Activated naive CD4-positive, alpha-beta T cell (primary cell): ENCODE data around the gene ARHGAP8.
A peak's percentile ranks its signal among the peaks of the same experiment; 100 is the strongest.

ENCODE experiments used
- DNase-seq, 4 experiments: peaks; one replicate each; lab custom pipeline; 2025; lab: John Stamatoyannopoulos, UW

ARHGAP8 gene

DNA sequence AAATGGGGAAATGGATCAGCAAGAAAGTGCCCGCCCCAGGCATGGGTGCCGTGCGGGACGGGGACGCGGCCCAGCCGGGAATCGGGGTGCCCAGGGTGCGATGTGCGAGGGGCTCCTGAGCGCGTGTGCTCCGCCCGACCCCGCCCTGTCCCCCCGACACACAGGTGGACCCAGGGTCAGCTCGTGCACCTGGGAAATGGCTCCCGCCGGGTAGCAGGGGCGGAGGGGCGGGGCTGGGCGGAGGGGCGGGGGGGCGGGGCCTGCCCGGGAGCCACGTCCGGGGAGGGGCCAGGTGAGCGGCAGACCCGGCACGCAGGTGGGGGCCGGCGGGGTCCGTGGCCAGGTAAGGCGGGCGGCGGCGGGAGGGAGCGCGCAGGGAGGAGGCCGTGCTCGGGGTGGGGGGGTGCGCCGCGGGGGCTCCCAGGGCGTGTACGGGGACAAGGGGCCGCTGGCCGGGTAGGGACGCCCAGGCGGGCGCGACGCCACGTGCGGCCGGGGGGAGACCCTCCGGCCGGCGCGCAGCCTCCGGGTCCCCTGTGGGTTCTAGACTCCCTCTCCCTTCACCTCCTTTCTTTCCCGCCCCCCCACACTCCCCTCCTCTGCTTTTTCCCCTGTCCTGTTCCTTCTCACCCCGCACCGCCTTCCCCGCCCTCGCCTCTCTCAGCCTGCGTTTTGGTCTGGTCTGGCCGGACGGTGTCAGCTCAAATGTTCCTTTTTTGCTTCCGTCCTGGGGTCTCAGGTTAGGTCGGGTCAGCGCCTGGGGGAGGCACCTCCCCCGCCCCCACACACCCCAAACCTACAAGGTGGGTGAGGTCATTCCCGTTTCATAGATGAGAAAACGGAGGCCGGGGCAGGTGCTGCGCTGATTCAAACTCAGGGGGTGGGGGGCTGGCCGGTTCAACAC lies at the start of gene ARHGAP8:
TSS of gene ARHGAP8 (plus strand) at position 291 of the 904 bp plus-strand sequence. CDS start 33,953 bp downstream, outside the sequence.
- DNase-seq = peak in 1 of 4 experiments; percentile 37

DNA sequence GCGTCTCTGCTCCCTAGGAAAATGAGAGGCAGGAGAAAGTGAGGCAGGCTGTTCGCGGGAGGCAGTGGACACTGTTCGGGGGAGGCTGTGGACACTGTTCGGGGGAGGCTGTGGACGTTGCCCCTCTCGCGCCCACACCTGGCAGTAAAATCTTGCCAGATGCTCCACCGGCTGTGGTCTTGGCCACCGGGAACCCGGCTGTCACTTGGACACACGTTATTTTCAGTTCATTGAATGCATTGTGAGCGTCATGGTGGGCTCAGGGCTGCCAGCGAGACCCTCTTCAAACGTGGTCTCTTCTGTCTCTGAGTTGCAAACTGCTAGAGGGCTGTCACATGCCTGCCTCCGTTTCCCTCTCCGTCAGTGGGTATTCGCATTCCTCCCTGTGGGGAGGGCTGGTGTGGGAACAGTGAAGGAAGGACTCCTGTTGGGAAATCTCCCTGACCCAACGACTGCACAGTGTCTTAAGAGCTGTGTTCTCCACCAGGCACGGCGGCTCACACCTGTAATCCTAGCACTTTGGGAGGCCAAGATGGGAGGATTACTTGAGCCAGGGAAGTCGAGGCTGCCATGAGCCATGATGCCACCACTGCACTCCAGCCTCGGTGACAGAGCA lies 49.0 kb upstream of the ARHGAP8 start:
- DNase-seq = no peak

DNA sequence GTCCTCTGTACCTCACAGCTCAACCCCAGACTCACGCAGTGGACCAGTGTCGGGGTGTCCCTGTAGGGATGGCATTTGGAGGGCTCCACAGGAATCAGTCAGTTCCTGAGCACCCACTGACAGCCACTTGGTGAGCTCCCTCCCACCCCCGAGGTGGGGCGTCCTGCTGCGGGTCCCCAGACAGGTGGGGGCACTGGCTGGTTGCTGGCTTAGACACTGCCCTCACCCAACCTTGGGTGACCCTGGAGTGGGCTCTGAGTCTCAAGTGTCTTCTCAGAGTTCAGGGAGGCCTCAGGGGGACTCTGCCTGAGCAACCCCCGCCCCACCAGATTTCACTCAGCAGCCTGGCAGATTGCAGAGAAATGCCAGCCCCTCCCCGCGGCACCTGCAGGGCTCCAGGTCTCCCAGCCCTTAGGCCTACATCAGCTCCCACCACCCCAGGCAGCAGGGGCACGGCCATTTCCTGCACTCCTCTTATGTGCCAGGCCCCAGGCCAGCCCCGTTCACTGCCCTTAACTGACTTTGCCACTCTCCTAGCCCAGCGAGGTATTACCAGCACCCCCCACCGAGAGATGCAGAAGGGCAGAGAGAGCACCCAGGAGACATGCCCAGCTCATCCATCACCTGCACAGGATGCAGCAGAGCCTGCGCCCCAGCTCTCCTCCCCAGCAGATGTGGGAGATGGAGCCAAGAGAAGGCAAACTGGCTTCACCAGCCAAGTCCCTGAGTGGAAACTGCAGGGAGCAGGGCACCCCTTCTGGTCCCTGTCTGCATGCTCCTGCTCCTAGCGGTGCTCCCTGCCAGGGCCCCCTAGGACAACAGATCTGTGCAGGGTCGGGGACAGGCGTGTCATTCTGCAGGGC lies 48.0 kb upstream of the ARHGAP8 start:
- DNase-seq = no peak

DNA sequence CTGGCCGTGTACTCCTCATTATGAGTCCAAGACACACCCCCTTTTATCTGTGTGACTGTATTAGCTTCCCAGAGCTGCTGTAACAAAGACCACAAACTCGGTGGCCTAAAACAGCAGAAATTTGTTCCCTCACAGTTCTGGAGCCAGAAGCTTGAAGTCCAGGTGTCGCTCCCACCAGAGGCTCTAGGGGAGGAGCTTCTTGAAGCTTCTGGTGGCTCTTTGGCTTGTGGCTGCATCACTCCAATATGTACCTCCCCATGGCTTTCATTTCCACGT lies 47.4 kb upstream of the ARHGAP8 start:
- DNase-seq = no peak

DNA sequence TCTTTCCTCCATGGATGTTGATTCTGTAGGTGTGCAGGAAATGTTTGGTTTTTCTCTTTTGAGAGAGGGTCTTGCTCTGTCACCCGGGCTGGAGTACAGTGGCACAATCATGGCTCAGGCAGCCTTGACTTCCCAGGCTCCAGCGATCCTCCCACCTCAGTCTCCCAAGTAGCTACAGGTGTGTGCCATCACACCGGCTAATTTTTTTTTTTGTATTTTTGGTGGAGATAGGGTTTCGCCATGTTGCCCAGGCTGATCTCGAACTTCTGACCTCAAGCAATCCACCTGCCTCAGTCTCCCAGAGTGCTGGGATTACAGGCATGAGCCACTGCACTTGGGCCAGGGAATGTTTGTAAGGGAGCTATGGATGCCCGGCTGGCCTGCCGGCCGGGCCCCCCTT lies 45.9 kb upstream of the ARHGAP8 start:
- no peak for DNase-seq

DNA sequence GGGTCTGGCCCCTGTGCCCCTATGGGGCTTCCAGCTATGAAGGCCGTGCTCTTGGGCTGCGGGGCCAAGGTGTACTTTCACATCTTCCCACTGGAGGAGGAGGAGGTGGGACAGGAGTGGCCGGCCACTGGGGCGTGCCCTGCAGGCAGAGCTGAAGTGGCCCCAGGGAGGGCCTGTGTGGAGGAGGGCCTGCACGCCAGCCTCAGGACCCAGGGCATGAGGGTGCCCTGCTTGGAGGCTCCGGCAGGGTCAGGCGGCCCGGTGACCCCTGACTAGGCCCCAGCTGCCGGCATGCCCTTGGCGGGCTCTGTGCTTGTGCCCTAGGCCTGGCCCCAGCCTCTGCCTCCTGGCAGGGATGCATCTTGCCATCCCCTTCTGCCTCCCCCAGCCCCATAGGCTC lies 45.2 kb upstream of the ARHGAP8 start:
- DNase-seq = no peak

DNA sequence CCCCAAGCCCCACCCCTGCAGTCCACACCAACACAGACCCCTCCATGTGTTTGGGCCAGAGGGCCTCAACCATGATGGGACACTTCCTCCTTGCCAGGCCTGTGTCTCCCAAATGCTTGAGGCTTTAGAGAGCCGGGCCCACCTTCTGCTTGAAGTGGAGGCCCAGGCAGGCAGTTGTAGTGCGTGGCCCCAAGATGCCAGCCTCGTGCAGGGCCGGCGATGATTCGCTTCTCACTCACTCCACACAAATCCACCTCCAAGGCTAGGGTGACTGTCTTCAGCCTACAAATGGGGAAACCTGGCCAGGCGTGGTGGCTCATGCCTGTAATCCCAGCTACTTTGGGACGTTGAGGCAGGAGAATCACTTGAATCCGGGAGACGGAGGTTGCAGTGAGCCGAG lies 44.6 kb upstream of the ARHGAP8 start:
- no peak for DNase-seq

DNA sequence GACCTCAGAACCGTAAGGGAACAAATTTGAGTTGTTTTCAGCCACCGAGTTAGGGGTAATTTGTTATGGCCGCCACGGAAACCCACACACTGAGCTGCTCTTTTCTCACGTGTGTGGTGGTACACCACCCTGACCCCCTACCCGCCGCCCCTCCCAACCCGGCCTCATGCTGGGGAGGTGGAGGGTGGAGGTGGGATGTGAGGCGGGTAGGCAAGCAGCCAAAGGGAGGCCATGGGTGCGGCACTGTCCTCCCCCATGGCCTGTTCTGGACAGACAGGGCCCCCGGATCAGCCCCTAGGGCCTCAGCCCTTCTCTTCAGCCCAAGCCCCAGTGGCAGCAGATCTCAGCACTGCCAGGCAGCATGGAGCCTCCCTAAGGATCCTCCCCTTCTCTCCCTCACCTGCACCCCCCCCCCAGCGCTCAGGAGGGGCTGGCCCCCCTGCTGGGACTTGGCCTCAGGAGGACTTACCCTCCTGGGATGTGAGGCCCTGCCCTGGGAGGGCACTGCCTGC lies 42.4 kb upstream of the ARHGAP8 start:
- DNase-seq = no peak

DNA sequence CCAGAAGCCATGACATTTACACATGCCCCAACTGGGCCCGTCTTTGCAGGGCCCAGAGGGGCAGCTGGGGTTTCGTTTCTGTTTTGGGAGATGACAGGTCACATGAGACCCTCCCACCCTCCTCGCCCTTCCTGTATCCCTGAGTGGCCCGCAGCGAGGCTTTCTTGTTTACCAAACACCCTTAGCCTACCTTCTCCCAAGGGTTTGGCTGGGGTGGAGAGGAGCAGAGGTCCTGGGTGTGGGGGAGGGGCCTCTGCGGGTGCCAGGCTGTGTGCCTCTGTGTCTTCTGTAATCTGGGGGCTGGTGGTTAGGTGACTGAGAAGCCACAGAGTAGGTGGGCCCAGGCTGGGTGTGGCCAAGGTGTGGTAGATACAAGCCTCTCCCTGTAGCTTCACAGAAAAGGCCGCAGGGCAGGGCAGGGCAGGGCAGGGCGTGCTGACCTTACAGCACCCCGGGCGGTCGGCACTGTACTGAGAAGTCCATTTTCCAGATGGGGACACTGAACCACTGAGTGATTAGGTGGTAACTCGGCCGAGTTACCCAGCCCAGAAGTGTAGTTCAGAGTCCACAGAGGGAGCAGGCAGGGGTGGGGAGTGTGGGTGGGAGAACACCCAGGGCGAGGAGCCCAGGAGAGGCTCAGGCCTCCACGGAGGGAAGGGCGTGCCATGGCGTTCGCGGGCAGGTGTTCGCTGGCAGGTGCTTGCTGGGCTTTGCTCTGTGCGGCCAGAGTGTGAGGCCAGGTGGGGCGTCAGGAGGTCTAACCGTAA lies 41.7 kb upstream of the ARHGAP8 start:
- no peak for DNase-seq

DNA sequence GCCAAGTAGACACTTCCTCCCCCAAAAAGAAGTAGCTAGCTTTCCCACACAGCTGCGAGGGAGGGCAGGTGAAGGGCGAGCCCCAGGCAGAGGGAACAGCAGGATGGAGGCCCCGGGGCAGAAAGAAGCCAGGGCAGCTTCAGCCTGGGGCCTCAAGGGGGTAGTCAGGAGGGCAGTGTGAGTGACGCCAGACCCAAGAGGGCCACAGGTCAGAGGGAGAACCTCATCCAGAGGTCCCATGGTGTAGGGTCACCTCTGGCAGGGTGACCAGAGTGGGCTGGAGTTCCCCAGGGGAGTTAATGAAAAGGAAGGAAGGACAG lies 41.2 kb upstream of the ARHGAP8 start:
- no peak for DNase-seq

DNA sequence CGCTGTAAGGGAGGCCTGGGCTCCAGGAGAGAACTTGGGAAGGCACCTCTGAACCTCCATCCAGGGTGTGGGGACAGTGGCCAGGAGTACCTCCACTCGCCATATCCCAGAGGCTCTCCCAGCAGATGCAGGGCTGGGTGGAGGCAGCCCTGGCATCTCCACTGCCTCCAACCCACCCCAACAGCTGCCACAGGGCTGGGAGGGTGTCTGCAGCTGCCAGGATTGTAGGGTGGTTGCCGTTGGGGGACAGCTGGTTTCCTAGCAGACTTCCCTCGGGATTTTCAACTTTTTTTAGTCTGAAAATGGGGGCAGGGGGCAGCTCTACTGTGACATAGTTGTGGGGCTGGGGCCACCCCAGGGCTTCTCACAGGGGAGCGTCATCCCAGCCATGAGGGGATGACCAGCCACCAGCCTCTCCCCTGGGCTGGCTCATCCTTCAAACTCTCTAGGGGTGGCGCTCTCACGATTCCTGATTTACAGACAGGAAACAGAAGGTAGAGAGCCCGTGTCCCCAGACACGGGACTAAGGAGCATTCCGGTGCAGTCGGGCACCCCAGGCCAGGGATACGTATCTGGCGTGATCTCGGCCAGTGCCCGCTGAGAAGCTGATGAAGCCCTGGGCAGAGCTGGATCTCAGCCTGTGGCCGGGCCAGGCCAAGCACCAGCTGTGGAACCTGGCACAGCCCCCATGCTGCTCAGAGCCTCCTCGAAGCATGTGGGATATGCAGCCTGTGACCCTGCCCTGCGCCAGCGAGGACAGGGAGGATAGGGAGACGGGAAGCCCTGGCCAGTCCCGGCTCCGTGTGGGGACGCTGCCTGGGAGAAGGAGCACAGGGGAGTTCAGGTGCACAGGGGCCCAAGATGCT lies 40.5 kb upstream of the ARHGAP8 start:
- no peak for DNase-seq

DNA sequence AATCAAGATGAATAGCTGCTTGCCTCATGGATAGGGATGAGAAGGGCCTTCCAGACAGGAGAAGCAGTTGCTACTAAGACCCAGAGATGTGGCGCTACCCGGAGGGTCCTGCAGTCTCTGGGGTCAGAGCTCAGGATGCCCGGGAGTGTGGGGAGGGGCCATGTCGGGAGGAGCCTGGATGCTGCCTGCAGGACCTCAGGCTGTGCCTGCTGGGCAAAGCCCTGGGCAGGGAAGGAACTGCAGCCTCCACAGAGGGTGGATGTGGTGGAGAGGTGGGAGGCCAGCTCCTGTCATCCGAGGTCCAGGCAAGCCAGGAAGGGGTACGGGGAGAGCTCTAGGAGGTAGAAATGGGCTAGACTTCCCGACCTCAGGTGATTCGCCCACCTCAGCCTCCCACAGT lies 39.4 kb upstream of the ARHGAP8 start:
- DNase-seq = no peak

DNA sequence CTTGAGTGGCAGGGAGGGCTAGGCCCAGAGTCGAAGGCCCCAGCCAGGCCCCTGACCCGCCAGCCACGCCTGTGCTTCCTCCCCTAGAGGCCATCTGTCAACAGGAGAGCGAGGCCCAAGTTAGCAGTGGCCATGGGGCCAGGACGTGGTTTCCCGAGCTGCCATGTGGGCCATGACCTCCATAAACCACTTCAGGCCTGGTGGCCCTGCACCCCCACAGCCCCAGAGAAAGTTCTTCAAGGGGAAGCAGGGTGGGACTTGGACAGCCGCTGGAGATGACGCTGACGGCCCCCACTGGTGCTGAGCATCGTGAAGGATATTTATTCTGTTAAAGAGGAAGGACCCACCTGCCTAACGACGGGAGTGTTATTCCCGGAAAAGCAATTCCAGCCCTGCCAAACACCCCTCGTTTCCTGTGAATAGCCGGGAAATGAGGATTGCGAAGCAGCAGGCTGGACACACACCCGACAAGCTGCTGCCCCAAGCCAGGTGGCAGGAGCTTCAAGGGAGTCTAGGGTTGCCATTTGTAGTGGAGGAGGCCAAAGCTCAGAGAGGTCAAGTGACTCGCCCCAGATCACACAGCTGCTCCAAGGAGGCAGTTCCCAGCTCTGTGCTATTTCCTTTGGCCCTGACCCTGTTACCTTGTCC lies 37.5 kb upstream of the ARHGAP8 start:
- no peak for DNase-seq

DNA sequence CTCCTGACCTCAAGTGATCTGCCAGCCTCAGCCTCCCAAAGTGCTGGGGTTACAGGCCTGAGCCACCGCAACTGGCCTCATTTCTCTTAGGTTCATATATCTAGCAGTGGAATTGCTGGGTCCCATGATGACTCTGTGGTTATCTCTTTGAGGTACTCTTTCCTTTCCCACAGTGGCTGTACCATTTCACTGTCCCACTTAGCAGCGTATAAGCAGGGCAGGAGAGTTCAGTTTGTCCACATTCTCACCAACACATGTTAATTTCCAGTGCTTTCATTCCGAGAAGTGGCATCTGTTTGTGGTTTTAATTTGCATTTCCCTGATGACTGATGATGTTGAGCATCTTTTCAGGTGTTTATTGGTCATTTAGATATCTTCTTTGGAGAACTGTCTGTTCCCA lies 34.0 kb upstream of the ARHGAP8 start:
- no peak for DNase-seq

DNA sequence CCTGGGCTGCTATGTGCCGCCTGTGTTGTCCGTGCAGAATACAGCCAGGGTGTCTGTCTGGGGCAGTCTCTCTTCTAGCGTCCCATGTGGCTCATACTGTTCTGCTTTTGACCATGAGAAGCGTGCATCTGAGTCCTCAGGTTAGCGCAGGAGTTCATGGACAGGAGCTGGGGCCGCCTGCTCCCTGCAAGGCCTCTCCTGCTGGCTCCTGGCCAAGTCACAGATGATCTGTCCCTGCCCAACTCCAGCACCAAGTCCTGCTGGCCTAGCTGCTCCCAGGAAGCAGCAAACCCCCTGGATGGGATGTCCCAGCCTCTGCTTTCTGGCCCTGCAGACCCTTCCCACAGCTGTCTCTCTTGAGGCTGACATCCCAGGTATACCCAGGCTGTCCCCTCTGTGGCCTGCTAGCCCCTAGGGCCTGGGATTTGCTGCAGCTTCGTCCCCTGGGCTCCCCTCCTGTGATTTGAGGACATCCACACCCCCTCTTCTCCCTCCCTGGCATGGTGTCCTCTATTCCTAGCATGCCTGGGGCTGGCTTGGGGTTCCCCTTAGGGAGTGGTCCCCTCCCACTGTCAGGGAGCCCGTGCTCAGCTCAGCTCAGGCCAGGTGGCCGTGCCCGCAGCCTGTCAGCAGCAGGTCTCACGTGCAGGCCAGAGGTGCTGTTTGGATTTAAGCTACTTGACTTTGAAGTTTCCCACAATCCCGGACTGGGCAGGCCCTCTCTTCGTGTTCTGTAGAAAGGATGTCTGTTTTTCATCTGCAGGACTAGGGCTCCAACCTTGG lies 32.6 kb upstream of the ARHGAP8 start:
- DNase-seq = no peak

DNA sequence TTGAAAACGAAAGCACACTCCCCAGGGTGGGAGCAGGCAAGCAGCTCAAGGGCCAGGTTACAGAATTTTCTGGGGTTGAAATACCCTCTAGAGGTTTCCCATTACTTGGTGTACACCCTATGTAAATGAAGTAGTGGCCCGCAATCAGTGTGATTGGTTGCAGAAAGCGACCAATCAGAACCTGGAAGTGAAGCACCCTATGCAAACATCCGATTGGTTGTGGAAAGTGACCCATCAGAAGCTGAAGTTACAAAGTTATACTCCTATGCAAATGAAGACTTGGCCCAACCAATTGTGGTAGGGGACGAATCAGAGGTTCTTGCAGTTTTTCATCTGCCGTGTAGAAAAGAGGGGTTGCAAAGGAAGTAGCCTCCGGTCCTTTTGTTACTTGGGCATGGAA lies 31.2 kb upstream of the ARHGAP8 start:
- DNase-seq = no peak

DNA sequence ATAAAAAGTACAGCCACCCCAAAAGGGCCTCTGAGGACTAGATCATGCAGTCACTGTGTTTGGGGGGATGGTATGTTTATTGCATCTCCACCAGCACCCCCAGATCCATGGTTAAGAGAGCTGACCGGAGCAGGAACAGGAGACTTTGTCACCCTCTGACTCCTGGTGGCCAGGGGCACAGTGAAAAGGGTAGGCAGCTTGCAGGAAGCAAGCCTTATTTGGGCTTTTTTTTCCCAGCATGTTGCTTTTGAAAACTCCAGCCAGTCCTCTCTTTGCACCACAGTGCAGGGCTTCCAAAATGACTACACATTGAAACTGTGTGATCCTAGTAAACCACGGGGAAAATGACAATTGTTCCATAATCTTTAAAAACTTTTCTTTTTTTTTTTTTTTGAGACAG lies 29.8 kb upstream of the ARHGAP8 start:
- no peak for DNase-seq

DNA sequence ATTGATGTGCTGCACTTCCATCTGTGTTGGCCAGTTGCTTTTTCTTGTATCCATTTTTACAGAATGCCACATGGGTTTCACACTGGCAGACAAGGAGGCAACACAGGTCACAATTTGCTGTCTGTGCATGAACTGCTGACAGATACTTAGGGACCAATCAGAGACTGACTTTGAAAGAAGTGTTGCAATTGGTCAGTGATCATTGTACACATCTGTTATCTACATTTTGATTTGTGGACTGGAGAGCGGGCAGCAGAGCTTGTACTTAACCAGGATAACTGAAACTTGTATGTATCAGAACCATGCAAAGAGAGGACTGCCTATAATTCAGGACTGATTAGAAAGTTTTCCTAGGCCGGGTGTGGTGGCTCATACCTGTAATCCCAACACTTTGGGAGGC lies 28.6 kb upstream of the ARHGAP8 start:
- DNase-seq = no peak

DNA sequence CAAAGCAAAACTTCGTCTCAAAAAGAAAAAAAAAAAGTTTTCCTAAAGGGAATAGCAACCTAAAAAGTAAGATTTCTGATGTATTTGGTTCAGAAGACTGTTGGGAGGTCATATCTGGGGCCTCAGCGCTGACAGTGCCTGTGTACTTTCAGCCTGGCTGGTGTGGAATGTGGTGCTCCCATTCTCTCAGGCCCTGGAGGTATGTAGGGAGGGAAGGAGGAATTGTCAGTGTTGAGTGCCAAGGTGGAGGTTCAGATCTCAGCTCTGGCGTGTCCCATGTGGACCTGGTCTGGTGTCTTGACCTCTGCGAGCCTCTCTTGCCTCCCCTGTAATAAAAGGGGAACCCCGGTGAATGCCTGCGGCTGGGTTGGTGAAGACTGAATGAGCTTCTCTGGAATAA lies 28.0 kb upstream of the ARHGAP8 start:
- DNase-seq = no peak

DNA sequence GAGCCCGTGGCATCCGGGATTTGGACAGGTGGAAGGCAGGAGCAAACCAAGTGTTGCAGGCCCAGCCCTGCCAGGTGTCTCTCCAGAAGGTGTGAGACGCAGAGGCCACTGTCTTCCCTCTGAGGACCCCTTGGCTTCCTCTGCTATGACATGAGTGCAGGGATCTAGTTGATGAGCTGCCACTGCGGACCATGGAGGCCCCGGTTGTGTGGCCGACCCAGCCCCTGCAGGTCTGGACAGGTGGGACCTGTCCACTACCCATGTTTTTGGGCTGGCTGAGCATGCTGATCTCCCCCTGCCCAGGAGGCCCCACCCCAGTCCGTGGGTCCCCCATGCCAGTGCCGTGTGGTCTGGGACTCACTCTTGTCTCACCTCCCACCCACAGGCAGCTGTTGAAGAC lies 27.5 kb upstream of the ARHGAP8 start:
- no peak for DNase-seq
